Activated CD8-positive, alpha-beta memory T cell treated with anti-CD3 and anti-CD28 coated beads, Interleukin-2, amount 10 ng/mL, durations not matched to agents 7 days and 5 days (primary cell): ENCODE measurements around the gene RTN4RL1. TPM values are rescaled to one million over a fixed set of nuclear protein-coding genes. Genes with fewer than 3 reads are reported as not detected.

Experiments used
- ATAC-seq: fragments of 150-1000 bp; cut with Tn5 transposase; one replicate; pipeline ENCODE4 v1.10.0; 2021; ENCODE audit warnings: moderate library complexity
- CTCF ChIA-PET: fragments of 350-600 bp; sonication (Branson Sonifier 250); formaldehyde crosslinking; loops from one replicate; lab custom pipeline; 2021; ENCODE audit warnings: antibody characterized with exemption; lab: Charles Lee
- DNase-seq: peaks from one replicate; pipeline ENCODE4 v3.0.0-alpha.2; 2020
- H3K27ac Mint-ChIP-seq: one replicate; pipeline ENCODE4 v1.8.0; 2021; ENCODE audit warnings: mild to moderate bottlenecking, mixed read lengths
- H3K27me3 Mint-ChIP-seq: one replicate; pipeline ENCODE4 v1.8.0; 2021; ENCODE audit warnings: mixed read lengths
- H3K36me3 Mint-ChIP-seq: one replicate; pipeline ENCODE4 v1.8.0; 2021; ENCODE audit warnings: mild to moderate bottlenecking, mixed read lengths
- H3K4me1 Mint-ChIP-seq: one replicate; pipeline ENCODE4 v1.8.0; 2021; ENCODE audit warnings: mixed read lengths
- H3K4me3 Mint-ChIP-seq: one replicate; pipeline ENCODE4 v1.8.0; 2021; ENCODE audit warnings: mild to moderate bottlenecking, moderate library complexity, mixed read lengths
- H3K9me3 Mint-ChIP-seq: one replicate; pipeline ENCODE4 v1.8.0; 2022; ENCODE audit warnings: low read depth, mixed read lengths
- total RNA-seq, 2 experiments: library from RNA; stranded (reverse); gene quantifications; one replicate each; pipeline ENCODE4 v1.2.3, GENCODE V29; 2021

RTN4RL1 gene
- total RNA-seq, result under 1 TPM; 0.09 to 0.45 TPM

DNA sequence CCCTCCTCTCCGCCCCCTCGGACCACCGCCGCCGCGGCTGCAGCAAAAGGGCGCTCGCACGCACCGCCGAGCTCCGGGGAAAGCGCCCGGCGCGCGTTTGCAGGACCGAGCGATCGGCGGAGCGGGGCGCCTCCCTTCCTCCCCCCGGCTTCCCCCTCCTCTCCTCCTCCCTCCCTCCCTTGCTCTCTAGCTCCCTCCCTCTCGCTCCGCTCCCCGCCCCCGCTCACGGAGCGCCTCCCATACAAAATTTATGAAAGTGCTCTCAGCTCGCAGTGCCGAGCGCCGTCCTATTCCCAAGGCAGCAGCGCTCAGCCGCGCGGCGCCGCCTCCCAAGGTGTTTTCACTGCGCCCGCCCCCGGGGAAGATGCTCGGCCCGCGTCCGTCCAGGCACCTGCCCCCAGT is at the start of gene RTN4RL1:
Gene RTN4RL1, minus strand, starts transcription at position 115 of the 402 bp plus-strand sequence. CDS start 469 bp downstream, outside the sequence.
- peaks cover 60% of the 10 kb centered on the region for H3K27me3 Mint-ChIP-seq
- peaks cover 14% of the 10 kb centered on the region for H3K4me1 Mint-ChIP-seq
- peak within 1 kb of the TSS; percentile 49 for H3K4me3 Mint-ChIP-seq
- ATAC-seq, result peak; percentile 34
- CTCF ChIA-PET, result interaction anchor here (0.6 to 3.4 kb wide), 11 partner anchors 12 to 376 kb away, joined by 3 to 27 read pairs (median 4); partner anchors contain the start of genes HIC1 and OVCA2
- H3K9me3 Mint-ChIP-seq, result no peaks in the 10 kb centered on the region
- no peak within 1 kb of the TSS for H3K27ac Mint-ChIP-seq
- peak; percentile 77 for DNase-seq
- no peaks in the 10 kb centered on the region for H3K36me3 Mint-ChIP-seq

DNA sequence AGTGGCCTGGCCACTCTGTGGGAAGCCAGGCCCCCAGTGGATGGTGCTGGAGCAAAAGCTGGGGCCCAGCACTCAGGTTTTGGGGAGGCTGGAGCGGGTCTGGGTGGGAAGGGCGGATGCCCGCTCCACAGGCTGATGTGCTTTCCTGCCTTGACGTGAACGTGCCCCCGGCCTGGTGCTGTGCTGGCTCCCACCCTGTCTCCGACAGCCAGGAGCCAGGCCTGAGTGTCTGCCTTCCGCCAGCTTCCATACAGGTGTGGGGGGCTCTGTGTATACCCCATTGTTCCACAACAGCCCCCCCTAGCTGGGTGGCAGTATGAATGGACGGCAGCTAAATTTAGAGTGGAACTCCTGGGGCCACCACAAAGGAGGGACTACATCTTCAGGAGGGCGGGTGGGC is 49.8 kb upstream of the RTN4RL1 start:
- no peak overlapping the region for H3K4me3 Mint-ChIP-seq
- peaks cover 60% of the 10 kb centered on the region for H3K4me1 Mint-ChIP-seq
- ATAC-seq, result no peak
- CTCF ChIA-PET, result interaction anchor here (0.8 to 1.5 kb wide), 6 partner anchors 16 to 170 kb away, joined by 3 to 4 read pairs (median 3); no protein-coding TSS in a partner anchor
- DNase-seq, result no peak
- no peak overlapping the region for H3K27ac Mint-ChIP-seq
- H3K9me3 Mint-ChIP-seq, result no peaks in the 10 kb centered on the region
- peaks cover 44% of the 10 kb centered on the region for H3K36me3 Mint-ChIP-seq
- H3K27me3 Mint-ChIP-seq, result no peaks in the 10 kb centered on the region

DNA sequence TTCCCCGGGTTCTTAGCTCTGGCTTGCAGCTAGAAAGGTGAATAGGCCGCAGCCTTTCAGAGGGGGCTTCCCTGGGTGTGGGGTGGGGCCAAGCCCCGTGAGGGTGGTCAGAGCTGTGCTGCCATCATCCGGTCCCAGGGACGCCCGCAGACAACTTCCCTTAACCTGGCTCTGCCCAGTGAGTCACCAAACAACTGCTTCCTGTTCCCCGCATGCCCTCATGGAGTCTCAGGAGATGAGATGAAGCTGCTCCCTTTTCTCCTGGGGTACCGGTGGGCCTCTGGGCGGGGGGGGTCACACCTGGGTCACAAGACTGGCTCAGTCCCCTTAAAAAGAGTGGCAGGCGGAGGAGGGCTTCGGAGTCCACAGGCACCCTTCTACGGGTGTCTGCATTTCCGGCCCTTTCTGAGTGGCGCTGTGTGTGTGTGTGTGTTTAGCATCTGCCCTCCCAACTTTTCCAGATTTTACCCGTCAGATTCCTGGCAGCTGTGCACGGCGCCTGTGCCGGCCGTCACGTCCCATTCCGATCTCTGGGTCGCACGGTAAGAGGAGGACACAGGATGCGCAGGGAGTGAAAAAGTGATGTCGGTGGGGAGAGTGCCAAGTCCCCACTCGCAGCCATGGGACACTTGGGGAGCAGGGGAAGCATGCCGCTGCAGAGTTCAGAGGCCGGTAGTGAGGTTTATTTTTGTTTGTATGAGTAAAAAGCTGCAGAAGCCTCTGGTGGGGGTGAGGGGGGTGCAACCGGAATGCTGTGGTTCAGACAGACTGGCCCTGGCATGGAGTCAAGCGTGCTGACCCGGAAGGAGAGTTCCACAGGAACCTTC is 46.5 kb upstream of the RTN4RL1 start:
- peaks cover 44% of the 10 kb centered on the region for H3K36me3 Mint-ChIP-seq
- H3K4me1 Mint-ChIP-seq, result peaks cover 87% of the 10 kb centered on the region
- H3K27me3 Mint-ChIP-seq, result no peaks in the 10 kb centered on the region
- DNase-seq (no peak), ATAC-seq (no peak)
- H3K27ac Mint-ChIP-seq, result peak overlapping the region; percentile 97
- CTCF ChIA-PET, result interaction anchor here (1.0 to 10.9 kb wide), 5 partner anchors 14 to 345 kb away, joined by 3 to 198 read pairs (median 9); partner anchors contain the start of gene HIC1
- H3K9me3 Mint-ChIP-seq, result no peaks in the 10 kb centered on the region
- no peak overlapping the region for H3K4me3 Mint-ChIP-seq

DNA sequence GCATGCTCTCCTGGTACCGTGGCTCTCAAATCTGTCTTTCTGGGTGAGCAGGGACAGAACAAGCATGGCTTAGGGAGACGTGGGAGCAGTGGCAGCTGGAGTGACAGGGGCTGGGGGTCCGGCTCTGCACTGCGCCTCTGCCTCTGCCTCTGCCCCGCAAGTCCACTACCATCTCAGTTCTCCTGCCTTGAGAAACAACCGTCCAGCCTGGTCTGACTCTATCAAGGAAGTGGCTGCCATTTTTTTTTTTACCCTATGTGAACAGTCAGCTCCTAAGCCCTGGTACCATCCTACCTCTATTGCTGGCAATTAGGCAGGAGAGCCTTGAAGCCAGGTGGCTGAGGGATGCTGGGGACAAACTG is 45.9 kb upstream of the RTN4RL1 start:
- Mint-ChIP-seq H3K27ac (peak overlapping the region; percentile 97), H3K4me1 (peaks cover 89% of the 10 kb centered on the region), H3K36me3 (peaks cover 46% of the 10 kb centered on the region), H3K27me3 (no peaks in the 10 kb centered on the region), H3K4me3 (peak overlapping the region; percentile 15), H3K9me3 (no peaks in the 10 kb centered on the region)
- DNase-seq (no peak), ATAC-seq (no peak)
- CTCF ChIA-PET, result interaction anchor here (0.9 to 10.9 kb wide), 7 partner anchors 13 to 198 kb away, joined by 3 to 198 read pairs (median 9); partner anchors contain the start of gene HIC1

DNA sequence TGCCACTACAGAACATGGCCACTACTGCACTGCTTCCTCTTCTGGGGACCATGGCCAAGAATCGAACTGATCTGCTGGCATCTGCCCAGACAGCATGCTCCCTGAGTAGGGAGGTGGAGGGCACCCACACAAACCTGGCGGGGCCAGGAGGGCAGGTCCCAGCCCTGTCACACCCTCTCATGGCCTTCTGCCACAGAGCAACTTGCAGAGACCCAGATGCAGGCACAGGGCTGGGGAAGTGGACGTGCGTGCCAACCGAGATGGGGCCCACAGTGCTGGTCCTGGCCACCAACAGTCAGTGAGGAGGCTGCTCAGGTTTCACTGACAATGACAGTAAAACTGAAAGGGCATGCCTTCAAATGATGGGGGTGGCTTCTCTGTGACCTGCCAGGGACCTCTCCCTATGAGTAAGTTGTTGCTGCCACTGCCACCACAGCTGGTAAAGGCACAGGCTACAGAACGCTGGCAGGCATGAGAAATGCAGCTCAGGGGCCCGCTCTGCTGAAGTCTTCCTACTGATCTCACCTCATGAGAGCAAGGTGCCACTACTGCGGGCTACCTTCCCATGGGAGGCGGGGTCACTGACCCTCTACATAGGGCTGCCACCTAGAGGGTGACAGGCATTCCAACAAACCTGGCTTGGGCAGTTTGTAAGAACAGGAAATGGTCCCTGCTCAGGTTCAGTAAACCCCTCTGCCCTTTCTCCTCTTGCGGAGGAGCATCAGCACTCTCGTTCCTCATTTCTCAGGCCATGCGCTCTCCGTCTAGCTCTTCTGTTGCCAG is 45.3 kb upstream of the RTN4RL1 start:
- peaks cover 48% of the 10 kb centered on the region for H3K36me3 Mint-ChIP-seq
- peaks cover 89% of the 10 kb centered on the region for H3K4me1 Mint-ChIP-seq
- CTCF ChIA-PET, result interaction anchor here (0.5 to 10.9 kb wide), 7 partner anchors 13 to 284 kb away, joined by 3 to 198 read pairs (median 3); partner anchors contain the start of gene HIC1
- peak overlapping the region; percentile 77 for H3K4me3 Mint-ChIP-seq
- no peaks in the 10 kb centered on the region for H3K27me3 Mint-ChIP-seq
- DNase-seq, result peak; percentile 96
- H3K9me3 Mint-ChIP-seq, result no peaks in the 10 kb centered on the region
- peak overlapping the region; percentile 97 for H3K27ac Mint-ChIP-seq
- ATAC-seq, result peak; percentile 82

- CTCF ChIA-PET, result interaction anchor here (0.7 to 10.9 kb wide), 7 partner anchors 11 to 196 kb away, joined by 3 to 198 read pairs (median 7); partner anchors contain the start of gene HIC1
- Mint-ChIP-seq H3K27ac (peak overlapping the region; percentile 97), H3K4me3 (peak overlapping the region; percentile 77), H3K36me3 (peaks cover 54% of the 10 kb centered on the region), H3K27me3 (no peaks in the 10 kb centered on the region), H3K4me1 (peaks cover 92% of the 10 kb centered on the region), H3K9me3 (no peaks in the 10 kb centered on the region)
- DNase-seq (peak; percentile 76), ATAC-seq (peak; percentile 14)
Measured at GRCh38 chr17:2068519-2069051, 43.5 kb upstream of the RTN4RL1 start.

DNA sequence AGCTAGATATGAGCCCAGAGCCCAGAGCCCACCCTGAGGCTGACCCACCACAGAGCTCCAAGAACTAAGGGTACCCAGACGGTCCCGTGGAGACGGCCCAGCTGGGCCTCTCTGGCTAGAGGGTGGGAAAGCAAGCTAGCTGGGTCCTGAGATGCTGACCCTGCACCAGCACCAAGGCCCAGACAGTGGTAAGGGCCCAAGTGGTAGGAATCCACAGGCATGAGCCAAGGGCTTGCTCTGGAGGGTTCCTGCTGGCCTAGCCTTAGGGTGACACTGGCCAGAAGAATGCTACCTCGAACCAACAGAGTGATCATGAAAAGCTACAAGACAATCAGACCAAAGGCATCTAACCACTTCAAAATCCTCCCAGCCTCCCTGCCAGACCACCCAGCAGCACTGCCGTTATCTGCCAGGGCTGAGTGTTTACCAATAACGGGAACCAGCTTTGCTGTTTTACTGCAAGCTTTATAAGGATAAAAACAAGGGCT is 42.9 kb upstream of the RTN4RL1 start:
- Mint-ChIP-seq H3K9me3 (no peaks in the 10 kb centered on the region), H3K36me3 (peaks cover 57% of the 10 kb centered on the region)
- CTCF ChIA-PET, result interaction anchor here (1.4 to 10.9 kb wide), 5 partner anchors 11 to 177 kb away, joined by 4 to 198 read pairs (median 40); partner anchors contain the start of gene HIC1

DNA sequence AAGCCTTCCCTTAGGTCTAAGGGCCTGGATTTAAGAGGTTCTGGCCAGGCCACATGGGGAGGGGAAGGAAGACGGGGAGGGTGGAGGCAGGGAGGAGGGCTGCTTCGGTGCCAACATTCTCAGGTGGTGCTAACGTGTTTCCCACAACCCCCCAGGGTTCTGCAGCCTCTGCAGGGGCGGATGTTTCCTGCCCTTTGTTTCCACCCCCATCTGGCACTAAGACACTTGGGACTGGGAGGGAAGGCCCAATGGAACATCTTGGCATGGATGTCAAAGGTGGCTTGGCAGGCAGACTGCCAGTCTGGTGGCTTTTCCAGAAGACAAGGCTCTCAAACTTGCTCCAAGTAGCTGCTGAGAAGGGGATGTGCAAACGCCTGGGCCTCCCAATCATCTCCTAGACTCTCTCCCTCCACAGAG is 42.5 kb upstream of the RTN4RL1 start:
- H3K4me1 Mint-ChIP-seq, result peaks cover 99% of the 10 kb centered on the region
- no peaks in the 10 kb centered on the region for H3K9me3 Mint-ChIP-seq
- H3K36me3 Mint-ChIP-seq, result peaks cover 55% of the 10 kb centered on the region
- DNase-seq (peak; percentile 51), ATAC-seq (no peak)
- no peaks in the 10 kb centered on the region for H3K27me3 Mint-ChIP-seq
- peak overlapping the region; percentile 97 for H3K27ac Mint-ChIP-seq
- CTCF ChIA-PET, result interaction anchor here (1.4 to 10.9 kb wide), 5 partner anchors 10 to 178 kb away, joined by 4 to 198 read pairs (median 40); partner anchors contain the start of gene HIC1
- H3K4me3 Mint-ChIP-seq, result peak overlapping the region; percentile 77

More for the DNA sequence above, 42.9 kb upstream of the RTN4RL1 start:
- ATAC-seq, result no peak
- Mint-ChIP-seq H3K4me3 (peak overlapping the region; percentile 77), H3K4me1 (peaks cover 97% of the 10 kb centered on the region), H3K27me3 (no peaks in the 10 kb centered on the region), H3K27ac (peak overlapping the region; percentile 97)
- no peak for DNase-seq

- H3K36me3 Mint-ChIP-seq, result peaks cover 53% of the 10 kb centered on the region
- H3K4me3 Mint-ChIP-seq, result peak overlapping the region; percentile 77
- H3K27ac Mint-ChIP-seq, result peak overlapping the region; percentile 97
- peaks cover 99% of the 10 kb centered on the region for H3K4me1 Mint-ChIP-seq
- CTCF ChIA-PET, result interaction anchor here (0.6 to 10.9 kb wide), 7 partner anchors 10 to 178 kb away, joined by 3 to 198 read pairs (median 7); partner anchors contain the start of gene HIC1
- no peak for ATAC-seq
- H3K9me3 Mint-ChIP-seq, result no peaks in the 10 kb centered on the region
- no peaks in the 10 kb centered on the region for H3K27me3 Mint-ChIP-seq
- no peak for DNase-seq
Measured at GRCh38 chr17:2067048-2067561, 42.0 kb upstream of the RTN4RL1 start.

GRCh38 chr17:2065949-2066400 is 40.8 kb upstream of the RTN4RL1 start:
- Mint-ChIP-seq H3K27me3 (no peaks in the 10 kb centered on the region), H3K4me1 (peaks cover 99% of the 10 kb centered on the region), H3K27ac (peak overlapping the region; percentile 96), H3K9me3 (no peaks in the 10 kb centered on the region), H3K4me3 (peak overlapping the region; percentile 9), H3K36me3 (peaks cover 49% of the 10 kb centered on the region)
- DNase-seq, result no peak
- CTCF ChIA-PET, result interaction anchor here (0.8 to 13.6 kb wide), 8 partner anchors 11 to 202 kb away, joined by 3 to 401 read pairs (median 7); partner anchors contain the start of gene HIC1
- no peak for ATAC-seq

GRCh38 chr17:2064980-2065785 is 40.0 kb upstream of the RTN4RL1 start:
- no peaks in the 10 kb centered on the region for H3K9me3 Mint-ChIP-seq
- H3K4me3 Mint-ChIP-seq, result peak overlapping the region; percentile 45
- peaks cover 99% of the 10 kb centered on the region for H3K4me1 Mint-ChIP-seq
- peak overlapping the region; percentile 96 for H3K27ac Mint-ChIP-seq
- peak; percentile 67 for ATAC-seq
- H3K27me3 Mint-ChIP-seq, result no peaks in the 10 kb centered on the region
- CTCF ChIA-PET, result interaction anchor here (0.6 to 13.6 kb wide), 18 partner anchors 10 to 219 kb away, joined by 3 to 401 read pairs (median 4); partner anchors contain the start of gene HIC1
- H3K36me3 Mint-ChIP-seq, result peaks cover 55% of the 10 kb centered on the region
- peak; percentile 94 for DNase-seq
